Measurements from ENCODE around the gene GAPT.

GAPT gene

GRCh38 chr5:58451732-58452565 lies 39.3 kb upstream of the GAPT start:
- POLR2A ChIA-PET: interaction anchor here (0.5 to 0.6 kb wide), 2 partner anchors 317 to 610 kb away, joined by 3 read pairs; no protein-coding TSS in a partner anchor
- no peak for DNase-seq (ENCODE audit: low read depth, low spot score)
- no peak overlapping the region for H3K4me3 ChIP-seq (ENCODE audit: low read depth, low read length)
- CTCF ChIA-PET: interaction anchor here (1.8 kb wide), 1 partner anchor 9 kb away, joined by 7 read pairs; the partner anchor contains the start of gene PLK2
- no peak for TF ChIP-seq CTCF (IDR thresholded peaks at IDR 0.05; ENCODE audit: insufficient read depth, low read length, missing control alignments)

GRCh38 chr5:58452566-58453258 lies 38.5 kb upstream of the GAPT start:
- POLR2A ChIA-PET: interaction anchor here (0.6 kb wide), 1 partner anchor 611 kb away, joined by 3 read pairs; no protein-coding TSS in a partner anchor
- TF ChIP-seq CTCF (IDR thresholded peaks at IDR 0.05; ENCODE audit: insufficient read depth, low read length, missing control alignments): no peak
- H3K4me3 ChIP-seq (ENCODE audit: low read depth, low read length): no peak overlapping the region
- DNase-seq (ENCODE audit: low read depth, low spot score): no peak
- CTCF ChIA-PET: interaction anchor here (1.0 to 1.8 kb wide), 4 partner anchors 8 to 1153 kb away, joined by 3 to 7 read pairs (median 4); partner anchors contain the start of gene PLK2

- CTCF ChIA-PET: interaction anchor here (1.0 to 1.8 kb wide), 3 partner anchors 565 to 1154 kb away, joined by 3 to 4 read pairs (median 4); no protein-coding TSS in a partner anchor
- DNase-seq (ENCODE audit: low read depth, low spot score): no peak
- H3K4me3 ChIP-seq (ENCODE audit: low read depth, low read length): no peak overlapping the region
- TF ChIP-seq CTCF (IDR thresholded peaks at IDR 0.05; ENCODE audit: insufficient read depth, low read length, missing control alignments): no peak
- POLR2A ChIA-PET: interaction anchor here (0.6 to 1.0 kb wide), 2 partner anchors 566 to 674 kb away, joined by 3 read pairs; no protein-coding TSS in a partner anchor
Observed at GRCh38 chr5:58453306-58453705, 37.9 kb upstream of the GAPT start.

- no peak for DNase-seq (ENCODE audit: low read depth, low spot score)
- ChIA-PET POLR2A (interaction anchor here (0.6 to 1.0 kb wide), 2 partner anchors 566 to 675 kb away, joined by 3 read pairs; no protein-coding TSS in a partner anchor), CTCF (interaction anchor here (1.0 to 1.8 kb wide), 3 partner anchors 566 to 1155 kb away, joined by 3 to 4 read pairs (median 4); no protein-coding TSS in a partner anchor)
- peak overlapping the region; percentile 23; the same call in 1 of the 2 replicates for H3K4me3 ChIP-seq (ENCODE audit: low read depth, low read length)
- TF ChIP-seq CTCF (IDR thresholded peaks at IDR 0.05; ENCODE audit: insufficient read depth, low read length, missing control alignments): no peak
Observed at GRCh38 chr5:58454025-58454424, 37.2 kb upstream of the GAPT start.

- no peak for DNase-seq (ENCODE audit: low read depth, low spot score)
- CTCF ChIA-PET: interaction anchor here (1.7 to 2.8 kb wide), 3 partner anchors 567 to 955 kb away, joined by 5 to 22 read pairs (median 15); no protein-coding TSS in a partner anchor
- H3K4me3 ChIP-seq (ENCODE audit: low read depth, low read length): peak overlapping the region; percentile 88
- TF ChIP-seq CTCF (IDR thresholded peaks at IDR 0.05; ENCODE audit: insufficient read depth, low read length, missing control alignments): no peak
- POLR2A ChIA-PET: interaction anchor here (0.6 to 1.5 kb wide), 3 partner anchors 156 to 675 kb away, joined by 3 to 5 read pairs (median 4); no protein-coding TSS in a partner anchor
Observed at GRCh38 chr5:58455066-58455465, 36.2 kb upstream of the GAPT start.

Data from AG04449 (cell line).